SH-SY5Y (cell line): ENCODE measurements around the gene LANCL3.

Source experiments
- GATA2 ChIP-seq: IDR thresholded peaks from 2 replicates; pipeline ENCODE4 v1.6.1; 2011; ENCODE audit warnings: mild to moderate bottlenecking, low read depth, low read length
- GATA3 ChIP-seq: IDR thresholded peaks from 2 replicates; pipeline ENCODE4 v1.6.1; 2011; ENCODE audit warnings: low read depth, mild to moderate bottlenecking, low read length, moderate library complexity

LANCL3 gene

GRCh38 chrX:37712458-37712857, 141.0 kb downstream of the LANCL3 start:
- TF ChIP-seq GATA2 (no peak), GATA3 (no peak)

- TF ChIP-seq GATA2, result no peak
These were observed 143.0 kb downstream of the LANCL3 start for GRCh38 chrX:37714479-37714878.

GRCh38 chrX:37716602-37717001, 145.1 kb downstream of the LANCL3 start:
- TF ChIP-seq GATA3 (no peak), GATA2 (no peak)

- TF ChIP-seq GATA3, result no peak
- TF ChIP-seq GATA2, result no peak
These were observed 146.2 kb downstream of the LANCL3 start for GRCh38 chrX:37717708-37718107.

GRCh38 chrX:37722595-37722994, 151.1 kb downstream of the LANCL3 start:
- TF ChIP-seq GATA3, result no peak
- TF ChIP-seq GATA2, result no peak

- TF ChIP-seq GATA2 (no peak), GATA3 (no peak)
These were observed 154.9 kb downstream of the LANCL3 start for GRCh38 chrX:37726346-37726745.
